Activated CD8-positive, alpha-beta memory T cell treated with anti-CD3 and anti-CD28 coated beads for 36 hours (primary cell): Measurements from ENCODE around the gene ASTN2. TPM values are rescaled to one million over a fixed set of nuclear protein-coding genes. Genes with fewer than 3 reads are reported as not detected.

Source experiments
- CTCF ChIA-PET: fragments of 350-600 bp; sonication (Branson Sonifier 250); formaldehyde crosslinking; loops from one replicate; lab custom pipeline; 2021; ENCODE audit warnings: antibody characterized with exemption; lab: Charles Lee
- POLR2A ChIA-PET: fragments of 350-600 bp; sonication (Branson Sonifier 250); formaldehyde crosslinking; loops from one replicate; lab custom pipeline; 2021; ENCODE audit warnings: antibody characterized with exemption; lab: Charles Lee
- total RNA-seq, 2 experiments: library from RNA; stranded (reverse); gene quantifications; one replicate each; pipeline ENCODE4 v1.2.3, GENCODE V29; 2021

Gene ASTN2
- total RNA-seq, 2 experiments from 2014 or later: 3.1 to 4.3 TPM

DNA sequence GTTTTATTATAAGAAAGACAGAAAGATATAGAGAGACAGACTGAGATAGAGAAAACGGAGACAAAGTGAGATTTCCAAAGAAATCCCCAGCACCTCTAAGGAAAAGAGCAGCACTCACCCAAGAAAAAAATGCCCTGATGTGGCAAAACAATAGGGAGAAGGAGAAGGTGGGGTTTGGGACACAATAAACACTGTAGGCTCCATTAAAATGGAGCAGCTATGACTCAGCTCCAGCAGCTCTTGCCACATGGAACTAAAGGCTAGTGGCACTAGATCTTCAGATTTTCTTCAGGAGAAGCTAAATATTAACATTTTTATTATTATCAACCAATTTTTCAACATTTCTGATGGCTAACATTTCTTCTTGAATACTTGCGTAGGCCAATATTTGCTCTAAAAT lies 406.0 kb downstream of the ASTN2 start:
- ChIA-PET CTCF (no interaction called here), POLR2A (no interaction called here)

DNA sequence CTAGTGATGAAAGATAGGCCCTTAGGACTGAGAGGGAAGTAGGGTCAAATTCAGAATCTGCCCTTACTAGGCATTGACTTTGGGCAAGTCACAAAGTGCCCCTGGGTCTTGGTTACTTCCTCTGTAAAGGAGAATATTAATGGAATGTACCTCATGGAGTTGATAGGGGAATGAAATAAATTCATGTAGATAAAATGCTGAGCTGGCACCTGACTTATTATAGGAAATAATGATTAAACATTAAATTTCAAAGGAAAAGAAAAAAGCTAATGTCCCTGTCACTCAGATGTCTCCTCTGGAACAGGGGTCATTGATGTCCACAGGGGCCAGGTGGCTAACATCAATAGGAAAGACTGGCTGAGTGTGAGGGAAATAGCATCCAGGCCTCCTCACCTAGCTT lies 406.4 kb downstream of the ASTN2 start:
- POLR2A ChIA-PET: no interaction called here
- CTCF ChIA-PET: no interaction called here

DNA sequence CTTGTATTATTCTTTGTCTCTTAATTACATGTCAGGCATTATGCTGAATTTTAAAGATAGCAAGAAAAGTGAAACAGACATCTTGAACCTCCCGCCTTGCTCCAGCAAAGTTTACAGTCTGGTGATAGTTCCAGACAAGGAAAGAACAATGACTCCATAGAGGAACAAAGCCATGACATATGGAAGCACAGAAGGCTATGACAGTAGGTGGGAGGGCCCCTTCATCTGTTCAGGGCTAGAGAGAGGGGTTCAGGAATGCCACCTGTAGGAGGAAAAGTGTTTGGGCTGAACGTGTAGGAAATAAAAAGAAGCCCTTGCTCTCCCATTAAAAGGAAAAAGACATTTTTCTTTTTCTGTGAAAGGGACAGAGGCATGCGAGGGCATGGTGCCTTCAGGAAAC lies 412.2 kb downstream of the ASTN2 start:
- ChIA-PET CTCF (no interaction called here), POLR2A (no interaction called here)

DNA sequence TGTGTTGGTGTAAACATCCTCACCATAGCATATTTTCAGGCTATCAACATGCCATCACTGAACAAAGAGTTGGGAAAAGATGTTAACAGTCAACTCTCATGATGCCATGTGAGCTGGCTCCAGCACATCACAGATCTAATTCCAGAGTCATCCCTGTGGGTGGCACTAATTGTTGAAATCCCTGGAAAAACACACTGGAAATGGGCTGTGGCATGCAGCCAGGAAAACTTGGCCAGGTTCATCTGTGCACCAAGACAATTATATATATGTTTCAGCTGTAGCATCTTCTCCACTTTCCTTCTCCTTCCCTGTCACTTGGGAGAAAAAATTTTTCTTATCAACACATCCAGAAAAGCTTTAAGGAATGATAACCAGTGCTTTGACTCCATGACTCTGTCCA lies 414.0 kb downstream of the ASTN2 start:
- CTCF ChIA-PET: no interaction called here
- POLR2A ChIA-PET: no interaction called here

DNA sequence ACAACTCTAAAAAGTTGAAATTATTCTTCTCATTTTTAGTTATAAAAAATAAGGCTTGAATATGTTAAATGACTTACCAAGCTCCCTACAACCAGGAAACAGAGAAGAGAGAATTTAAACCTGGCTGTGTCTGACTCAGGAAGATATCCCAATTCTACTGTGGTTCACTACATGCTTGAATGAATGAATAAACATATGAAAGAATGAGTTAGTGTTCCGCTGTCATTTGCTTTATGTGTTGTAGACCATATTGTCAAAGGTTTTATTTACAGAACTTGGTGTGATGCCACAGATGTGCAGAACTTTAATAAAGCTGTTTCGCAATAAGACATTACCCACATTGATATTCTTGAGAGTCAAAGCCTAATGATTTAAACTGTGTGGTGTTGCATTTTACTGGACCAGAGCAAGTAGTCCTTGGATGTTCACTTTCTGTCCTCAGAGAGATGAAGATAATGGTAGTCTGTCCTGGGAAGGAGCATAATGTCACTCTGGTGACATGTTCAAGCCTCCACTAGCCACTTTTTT lies 414.6 kb downstream of the ASTN2 start:
- POLR2A ChIA-PET: no interaction called here
- CTCF ChIA-PET: no interaction called here

DNA sequence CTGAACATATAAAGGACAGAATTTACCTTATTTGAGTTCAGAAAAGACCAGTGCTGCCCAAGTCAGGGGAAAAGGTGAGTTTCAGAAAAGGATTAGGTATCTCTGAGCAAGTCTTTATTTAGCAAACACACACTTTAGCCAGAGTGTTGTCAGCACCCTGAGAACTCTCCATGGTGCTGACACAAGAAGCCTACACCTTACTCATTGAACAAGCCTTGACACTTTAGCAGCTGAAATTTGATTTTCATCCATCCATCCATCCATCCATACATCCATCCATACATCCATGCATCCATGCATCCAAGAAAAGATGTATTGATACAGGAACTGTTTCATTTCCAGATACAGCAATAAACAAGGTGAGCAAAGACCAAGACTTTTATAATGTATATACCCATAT lies 416.6 kb downstream of the ASTN2 start:
- POLR2A ChIA-PET: no interaction called here
- CTCF ChIA-PET: no interaction called here

DNA sequence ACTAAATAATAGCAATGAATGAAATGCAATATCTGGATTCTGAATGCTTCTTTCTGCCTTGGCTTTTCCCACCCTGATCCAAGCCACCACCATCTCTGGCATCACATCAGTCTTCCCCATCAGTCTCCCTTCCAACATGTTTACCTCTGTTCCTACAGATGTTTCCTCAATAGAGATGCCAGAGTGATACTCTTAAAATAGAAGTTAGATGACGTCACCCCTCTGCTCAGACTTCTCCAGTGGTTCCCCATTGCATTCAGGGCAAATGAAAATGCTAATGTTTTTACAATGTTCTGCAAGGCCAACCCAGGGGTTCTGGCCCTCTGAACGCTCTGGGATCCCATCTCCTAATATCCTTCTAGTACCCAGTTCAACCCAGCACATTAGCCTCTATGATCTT lies 422.0 kb downstream of the ASTN2 start:
- ChIA-PET CTCF (no interaction called here), POLR2A (no interaction called here)

DNA sequence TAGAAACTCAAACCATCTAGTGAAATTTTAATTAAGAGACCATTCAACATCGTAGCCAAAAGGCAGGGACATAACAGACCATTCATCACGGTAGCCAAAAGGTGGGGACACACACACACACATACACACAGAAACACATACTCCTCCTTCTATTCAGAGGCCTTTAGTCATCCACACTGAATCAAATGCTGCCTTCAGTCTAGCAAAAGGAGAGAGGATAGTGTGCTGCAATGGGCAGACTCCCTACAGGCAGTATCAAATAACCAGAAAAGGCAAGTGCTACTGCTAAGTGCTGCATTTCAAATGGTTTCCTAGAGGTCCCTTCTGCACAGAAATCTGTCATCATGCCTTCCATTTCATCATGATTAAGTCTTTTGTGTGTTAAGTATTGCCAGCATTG lies 423.8 kb downstream of the ASTN2 start:
- CTCF ChIA-PET: no interaction called here

DNA sequence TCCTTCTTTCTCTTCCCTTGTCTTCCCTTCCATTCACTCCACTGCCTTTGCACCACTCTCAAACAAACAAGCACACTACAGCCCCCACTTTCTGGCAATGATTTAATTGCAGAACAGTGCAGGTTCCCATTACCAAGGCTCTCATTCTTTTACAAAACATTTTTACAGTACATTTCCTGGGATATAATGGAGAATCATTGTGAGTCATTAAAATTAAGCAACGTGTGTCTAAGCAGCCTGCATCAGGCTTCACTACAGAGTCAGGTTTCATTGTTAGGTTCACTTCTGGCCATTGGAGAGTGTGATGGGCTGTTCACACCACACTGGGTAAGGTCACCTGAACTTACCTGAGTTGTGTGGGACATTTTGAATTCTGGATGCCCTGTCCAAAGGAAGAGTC lies 424.3 kb downstream of the ASTN2 start:
- CTCF ChIA-PET: no interaction called here
- POLR2A ChIA-PET: no interaction called here

More for the DNA sequence above, 423.8 kb downstream of the ASTN2 start:
- POLR2A ChIA-PET: no interaction called here

DNA sequence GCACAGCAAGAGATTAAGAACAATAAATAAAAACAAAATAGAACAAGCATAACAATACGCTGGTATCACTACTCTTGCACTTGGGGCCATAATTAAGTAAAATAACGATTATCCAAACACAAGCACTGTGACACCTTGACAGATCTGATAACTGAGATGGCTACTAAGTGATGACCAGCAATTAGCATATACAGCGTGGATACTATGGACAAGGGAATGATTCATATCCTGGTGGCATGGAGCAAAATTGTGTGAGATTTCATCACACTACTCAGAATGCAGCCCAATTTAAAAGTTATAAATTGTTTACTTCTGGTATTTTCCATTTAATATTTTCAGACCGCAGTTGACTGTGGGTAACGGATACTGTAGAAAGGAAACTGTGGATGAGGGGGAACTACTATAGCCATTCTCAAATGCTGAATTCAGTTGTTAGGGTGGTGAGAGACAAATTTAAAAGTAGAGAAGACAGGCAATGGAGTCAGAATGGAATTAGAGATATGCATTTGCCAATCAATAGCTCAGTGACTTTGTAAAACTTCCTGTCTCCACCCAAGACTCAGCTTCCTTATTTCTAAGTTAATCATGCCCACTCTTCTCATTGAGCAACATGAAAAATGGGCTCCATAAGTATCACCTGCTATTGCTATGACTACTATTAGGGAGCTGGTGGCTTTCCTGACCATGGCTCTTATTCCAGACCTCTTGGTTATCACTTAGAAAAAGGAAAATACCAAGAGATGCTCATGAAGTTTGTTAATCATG lies 427.0 kb downstream of the ASTN2 start:
- CTCF ChIA-PET: no interaction called here
- POLR2A ChIA-PET: no interaction called here

DNA sequence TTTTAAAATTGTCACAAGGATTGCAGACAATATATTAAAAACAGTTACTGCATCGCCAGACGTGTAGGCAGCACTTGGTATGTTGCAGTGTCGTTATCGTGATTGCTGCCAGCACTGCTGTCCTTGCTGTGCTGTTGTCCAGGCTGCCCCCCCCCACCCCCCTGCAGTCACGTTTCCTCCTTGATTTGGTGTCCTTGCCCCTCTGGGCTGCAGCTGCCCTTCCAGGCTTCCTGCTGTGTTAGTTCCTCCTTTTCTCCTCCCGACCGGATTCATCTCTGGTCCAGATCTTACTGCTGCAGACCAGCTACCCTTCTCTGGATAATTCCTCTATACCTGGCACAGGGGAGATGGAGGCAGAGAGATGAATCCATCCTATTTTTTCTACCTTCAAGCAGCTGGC lies 428.8 kb downstream of the ASTN2 start:
- POLR2A ChIA-PET: no interaction called here
- CTCF ChIA-PET: no interaction called here

DNA sequence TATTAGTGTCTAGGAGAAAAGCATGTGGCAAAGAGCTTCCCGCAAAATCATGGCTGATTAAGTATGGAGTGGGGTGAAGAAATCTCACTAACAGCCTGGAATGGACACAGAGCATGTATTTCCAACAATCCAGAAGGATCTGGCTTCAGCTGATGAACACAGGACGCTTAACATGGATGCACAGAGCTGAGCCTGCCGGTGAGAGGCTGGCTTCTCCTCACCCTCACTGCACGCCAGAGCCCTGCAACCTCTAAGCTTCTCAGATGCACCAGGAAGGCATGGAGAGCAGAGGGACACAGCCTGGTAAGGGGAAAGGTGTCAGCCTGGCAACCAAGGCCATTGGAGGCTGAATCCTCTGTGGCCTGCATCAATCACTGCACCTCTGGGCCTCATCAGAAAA lies 429.3 kb downstream of the ASTN2 start:
- POLR2A ChIA-PET: no interaction called here
- CTCF ChIA-PET: no interaction called here

DNA sequence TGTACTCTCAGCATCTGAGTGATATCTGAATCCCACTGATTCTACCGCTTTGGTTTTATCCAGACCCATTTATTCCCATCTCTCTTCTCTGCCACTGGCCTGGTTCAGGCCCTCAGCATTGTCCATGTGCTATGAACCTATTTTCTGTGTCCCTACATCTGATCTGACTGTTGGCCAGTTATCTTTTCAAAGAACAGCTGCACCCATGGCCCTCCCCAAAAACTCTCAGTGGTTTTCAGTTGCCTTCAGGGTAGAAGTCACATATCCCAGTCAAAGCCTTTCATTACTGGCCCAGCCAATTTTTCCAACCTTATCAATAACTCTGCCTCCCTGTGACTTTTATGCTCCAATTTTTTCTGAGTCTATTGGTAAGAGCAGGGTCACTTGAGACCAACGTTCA lies 430.7 kb downstream of the ASTN2 start:
- CTCF ChIA-PET: no interaction called here
- POLR2A ChIA-PET: no interaction called here

DNA sequence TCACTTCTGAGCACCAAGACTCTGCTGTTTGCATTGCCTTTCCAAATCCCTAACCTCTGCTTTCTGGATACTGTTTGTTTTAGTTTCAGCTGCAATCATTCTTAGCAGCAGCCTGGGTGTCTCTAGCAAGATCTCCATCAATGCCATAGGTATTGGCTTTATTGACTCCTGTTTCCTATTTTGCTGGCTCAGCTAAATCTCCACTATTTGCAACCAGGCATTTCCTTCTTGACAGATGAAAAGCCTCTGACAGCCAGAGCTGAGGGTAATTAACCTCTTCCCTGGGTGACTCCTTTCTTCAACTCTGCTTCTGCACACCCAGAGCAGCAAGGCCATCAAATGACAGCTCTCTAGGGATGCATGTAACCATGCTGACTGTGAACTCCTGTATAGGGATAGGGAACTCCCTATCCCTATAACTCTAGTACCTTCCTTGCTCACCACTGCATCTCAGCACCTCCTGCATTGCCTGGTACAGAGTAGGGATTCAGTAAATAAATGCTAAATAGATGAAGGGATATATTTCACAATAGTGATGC lies 434.2 kb downstream of the ASTN2 start:
- CTCF ChIA-PET: no interaction called here
- POLR2A ChIA-PET: no interaction called here

DNA sequence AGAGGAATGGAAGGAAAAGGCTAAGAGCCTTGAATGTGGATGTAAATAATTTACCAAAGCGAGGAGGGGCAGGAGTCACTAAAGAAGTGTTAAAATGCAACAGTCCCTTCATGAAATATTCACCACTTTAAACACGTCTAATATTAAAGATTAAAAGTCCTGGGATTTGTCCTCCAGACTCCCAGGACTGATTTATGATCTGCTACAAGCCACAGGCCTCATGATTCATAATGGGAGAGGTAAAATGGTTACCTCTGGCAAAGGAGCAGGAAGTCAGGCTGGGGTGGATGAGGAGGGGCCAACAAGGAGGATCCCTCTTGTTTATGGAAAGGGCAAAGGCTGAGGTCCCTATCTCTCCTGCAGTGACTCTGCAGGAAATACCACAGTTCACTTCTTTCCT lies 435.4 kb downstream of the ASTN2 start:
- CTCF ChIA-PET: no interaction called here
- POLR2A ChIA-PET: no interaction called here

DNA sequence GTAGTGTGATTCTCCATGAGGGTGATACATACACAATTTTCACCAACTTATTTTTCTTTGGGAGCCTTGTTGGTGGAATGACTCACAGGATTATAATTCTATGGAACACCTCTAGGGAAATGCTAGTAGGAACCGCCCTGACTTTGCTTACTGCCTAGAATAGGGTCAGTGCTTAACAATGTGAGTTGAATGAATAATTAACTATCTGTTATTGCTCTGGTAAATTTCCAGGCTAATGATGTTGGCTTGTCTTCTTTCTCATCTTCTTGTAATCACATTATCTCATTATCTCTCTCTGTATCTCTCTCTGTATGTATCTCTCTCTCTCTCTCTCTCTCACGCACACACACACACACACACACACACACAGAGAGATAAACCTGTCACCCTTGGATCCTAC lies 436.7 kb downstream of the ASTN2 start:
- ChIA-PET POLR2A (no interaction called here), CTCF (no interaction called here)

DNA sequence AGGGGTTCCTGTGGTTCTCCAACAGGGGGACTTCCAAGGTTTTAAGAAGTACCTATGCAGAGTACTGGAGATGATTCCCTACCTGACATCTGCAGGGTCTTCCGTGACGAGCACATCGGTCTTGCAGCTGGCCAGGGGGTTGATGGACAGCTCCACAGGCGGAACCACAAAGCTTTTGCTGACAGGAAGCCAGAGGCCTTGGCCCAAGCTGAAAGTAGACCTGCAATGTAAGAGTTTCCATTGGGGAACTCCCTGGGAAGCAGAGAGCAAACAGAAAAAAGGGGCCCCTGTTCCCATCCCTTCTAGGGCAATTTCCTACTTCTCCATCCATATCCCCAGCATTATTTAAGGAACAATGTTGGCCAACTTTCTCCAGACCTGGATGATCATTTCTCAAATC lies 439.7 kb downstream of the ASTN2 start:
- ChIA-PET CTCF (no interaction called here), POLR2A (no interaction called here)

DNA sequence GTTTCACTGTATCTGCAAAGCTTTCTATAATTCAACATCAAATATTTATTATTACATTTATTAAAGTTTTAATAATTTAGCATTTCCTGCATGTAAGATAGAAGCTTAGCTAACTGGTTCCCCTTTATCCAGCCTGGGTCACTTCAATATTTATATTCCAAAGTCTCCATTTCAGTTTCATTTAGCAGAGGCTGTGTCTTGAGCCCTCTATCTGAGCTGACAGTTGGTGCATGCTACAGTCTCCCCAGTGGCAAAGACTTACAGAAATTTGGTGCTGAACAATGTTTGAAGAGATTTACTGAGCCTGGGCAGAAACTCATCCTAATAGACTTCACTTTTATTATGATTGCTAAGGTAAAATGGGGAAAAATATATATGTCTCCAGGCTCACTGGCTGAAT lies 448.7 kb downstream of the ASTN2 start:
- CTCF ChIA-PET: no interaction called here
- POLR2A ChIA-PET: no interaction called here

DNA sequence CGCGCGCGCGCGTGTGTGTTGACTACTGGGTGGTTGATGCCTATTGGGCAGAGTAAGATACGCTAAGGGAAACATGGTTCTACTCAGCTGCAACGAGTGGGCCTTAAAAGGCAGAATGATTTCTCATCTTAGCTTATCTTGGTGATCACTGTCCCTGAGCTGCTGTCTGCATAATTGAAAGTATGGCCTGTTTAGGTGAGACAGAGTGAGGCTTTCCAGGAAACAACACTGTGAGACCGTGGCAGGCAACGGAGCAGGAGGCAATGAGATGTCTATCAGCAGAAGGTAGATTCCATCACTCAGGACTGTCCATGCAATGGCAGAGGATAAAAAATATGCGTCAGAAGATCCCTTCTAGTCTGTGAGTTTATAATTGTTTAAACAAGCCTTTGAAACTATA lies 450.6 kb downstream of the ASTN2 start:
- CTCF ChIA-PET: no interaction called here
- POLR2A ChIA-PET: no interaction called here

DNA sequence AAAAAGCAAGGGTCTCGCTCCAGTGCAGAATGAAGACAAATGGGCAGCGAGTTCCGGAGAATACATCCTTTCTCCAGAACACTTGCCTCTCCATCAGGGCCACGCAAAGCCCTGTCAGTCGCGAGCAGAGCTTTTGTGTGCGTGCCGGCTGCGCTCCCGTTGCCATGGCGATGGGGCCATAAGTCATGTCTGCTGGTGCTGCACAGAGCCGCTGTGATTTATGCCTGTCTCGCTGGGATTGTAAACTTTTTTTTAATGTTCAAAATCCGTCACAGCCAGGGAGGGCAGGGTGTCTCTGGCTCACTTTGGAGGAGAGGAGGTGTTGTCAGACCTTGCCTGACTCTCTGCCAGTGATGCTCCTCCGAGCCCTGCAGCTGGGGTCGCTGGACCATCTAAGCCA lies 455.0 kb downstream of the ASTN2 start:
- ChIA-PET POLR2A (no interaction called here), CTCF (no interaction called here)

DNA sequence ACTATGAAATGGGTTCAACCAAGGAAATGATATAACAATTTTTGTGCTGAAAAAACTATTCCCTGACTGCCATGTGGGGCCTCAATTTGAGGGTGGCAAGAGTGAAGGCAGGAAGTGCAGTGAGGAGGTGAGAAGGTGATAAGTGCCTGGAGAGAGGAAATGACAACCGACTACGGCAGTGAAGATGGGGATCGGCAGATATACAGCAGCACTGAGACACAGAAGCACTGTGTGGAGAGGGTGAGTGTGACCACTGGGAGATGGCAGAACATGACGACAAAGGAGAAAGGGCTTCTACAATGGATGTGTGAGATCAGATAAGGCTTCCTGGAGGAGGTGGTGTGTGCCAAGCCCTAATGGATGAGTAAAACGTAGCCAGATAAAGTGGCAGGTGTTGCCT lies 456.0 kb downstream of the ASTN2 start:
- CTCF ChIA-PET: no interaction called here
- POLR2A ChIA-PET: no interaction called here

DNA sequence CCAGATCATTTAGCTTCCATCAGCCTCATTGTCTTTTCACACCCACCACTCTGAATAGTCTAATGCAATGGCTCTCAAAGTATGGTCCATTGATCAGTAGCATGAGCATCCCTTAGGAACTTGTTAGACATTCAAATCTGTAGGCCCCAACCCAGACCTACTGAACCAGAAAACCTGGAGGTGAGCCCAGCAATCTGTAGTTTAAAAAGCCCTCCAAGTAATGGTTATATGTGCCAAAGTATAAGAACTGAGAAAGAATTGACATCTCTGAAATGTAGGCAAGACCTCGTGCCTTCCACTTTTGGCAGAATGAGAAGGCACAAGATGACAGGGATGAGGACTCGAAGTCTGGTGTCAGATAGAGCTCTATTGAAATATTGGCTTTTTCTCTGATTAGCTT lies 460.1 kb downstream of the ASTN2 start:
- ChIA-PET CTCF (no interaction called here), POLR2A (no interaction called here)
